Measurements from ENCODE around the gene SNX21. TPM values are rescaled to one million over a fixed set of nuclear protein-coding genes. Genes with fewer than 3 reads are reported as not detected.

Gene SNX21, protein sequence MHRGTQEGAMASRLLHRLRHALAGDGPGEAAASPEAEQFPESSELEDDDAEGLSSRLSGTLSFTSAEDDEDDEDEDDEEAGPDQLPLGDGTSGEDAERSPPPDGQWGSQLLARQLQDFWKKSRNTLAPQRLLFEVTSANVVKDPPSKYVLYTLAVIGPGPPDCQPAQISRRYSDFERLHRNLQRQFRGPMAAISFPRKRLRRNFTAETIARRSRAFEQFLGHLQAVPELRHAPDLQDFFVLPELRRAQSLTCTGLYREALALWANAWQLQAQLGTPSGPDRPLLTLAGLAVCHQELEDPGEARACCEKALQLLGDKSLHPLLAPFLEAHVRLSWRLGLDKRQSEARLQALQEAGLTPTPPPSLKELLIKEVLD
- 31.7 and 43.9 TPM in 2 replicates for total RNA-seq

DNA sequence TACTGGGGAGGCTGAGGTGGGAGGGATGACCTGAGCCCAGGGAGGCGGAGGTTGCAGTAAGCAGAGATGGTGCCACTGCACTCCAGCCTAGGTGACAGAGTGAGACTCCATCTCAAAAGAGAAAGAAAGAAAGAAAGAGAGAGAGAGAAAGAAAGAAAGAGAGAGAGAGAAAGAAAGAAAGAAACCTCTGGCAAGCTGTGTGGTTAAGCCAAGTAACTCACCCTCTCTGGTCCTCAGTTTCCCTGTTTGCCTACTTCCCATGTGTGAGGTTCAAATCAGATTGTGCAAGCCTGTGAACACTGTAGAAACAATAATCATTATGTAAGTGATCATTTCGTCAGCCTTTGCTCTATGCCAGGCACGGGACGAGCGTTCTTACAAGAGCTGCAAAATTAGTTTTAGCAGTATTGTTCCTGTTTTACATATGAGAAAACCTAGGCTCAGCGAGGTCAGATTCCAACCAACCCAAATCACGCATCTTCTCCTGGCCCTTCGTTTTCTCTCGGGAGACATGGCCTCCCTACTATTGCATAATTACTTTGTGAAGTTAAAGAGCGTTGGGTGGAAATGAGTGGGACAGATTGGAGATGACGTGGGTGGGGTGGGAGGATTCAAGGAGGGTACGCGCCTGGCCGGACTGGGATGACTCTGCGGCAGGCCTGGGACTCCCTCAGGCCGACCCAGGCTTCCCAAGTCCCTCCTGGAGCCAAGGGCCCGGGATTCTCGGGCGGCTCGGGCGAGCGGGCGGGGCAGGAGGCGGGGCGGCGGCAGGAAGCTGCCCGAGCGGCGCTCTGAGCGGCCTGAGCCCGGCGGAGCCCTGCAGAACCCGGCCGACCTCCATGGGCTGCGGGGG lies at the start of gene SNX21:
TSS of gene SNX21 (plus strand) at position 770 of the 853 bp plus-strand sequence. CDS start 121 bp downstream, outside the sequence.

DNA sequence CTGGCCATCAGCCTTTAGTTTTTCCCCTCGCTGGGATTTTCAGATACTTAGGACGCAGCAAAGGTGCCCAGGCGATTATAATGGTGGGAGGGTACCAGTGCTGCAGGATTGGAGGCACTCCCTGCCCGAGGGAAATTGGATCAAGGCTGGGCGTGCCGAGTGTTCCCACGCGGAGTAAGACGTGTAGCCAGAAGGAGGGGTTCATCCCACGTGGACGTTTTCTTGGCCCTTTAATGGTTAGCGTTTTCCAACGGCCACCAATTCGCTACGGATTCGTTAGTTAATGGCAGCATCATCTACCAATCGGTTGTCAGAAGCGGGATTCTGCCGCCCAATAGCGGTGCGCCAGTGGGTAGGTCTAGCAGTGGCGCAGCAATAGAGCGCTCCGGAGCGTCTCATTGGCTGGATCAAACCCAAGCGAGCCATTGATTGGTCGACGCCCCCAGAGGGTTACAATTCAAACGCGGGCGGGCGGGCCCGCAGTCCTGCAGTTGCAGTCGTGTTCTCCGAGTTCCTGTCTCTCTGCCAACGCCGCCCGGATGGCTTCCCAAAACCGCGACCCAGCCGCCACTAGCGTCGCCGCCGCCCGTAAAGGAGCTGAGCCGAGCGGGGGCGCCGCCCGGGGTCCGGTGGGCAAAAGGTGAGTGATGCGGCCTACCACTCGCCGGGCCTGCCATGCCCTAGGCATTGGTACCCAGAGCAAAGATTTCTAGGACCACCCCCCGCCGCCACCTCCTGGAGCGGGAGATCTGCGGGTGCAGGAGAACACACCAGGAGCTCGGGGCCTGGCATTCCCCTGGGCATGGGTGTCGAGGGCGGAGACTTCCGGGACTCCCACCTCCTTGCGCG lies 21.2 kb upstream of the SNX21 start, which contains the start of gene UBE2C:
TSS of gene UBE2C (plus strand) at position 488 of the 849 bp plus-strand sequence. CDS start at position 540, 52 bp downstream.

DNA sequence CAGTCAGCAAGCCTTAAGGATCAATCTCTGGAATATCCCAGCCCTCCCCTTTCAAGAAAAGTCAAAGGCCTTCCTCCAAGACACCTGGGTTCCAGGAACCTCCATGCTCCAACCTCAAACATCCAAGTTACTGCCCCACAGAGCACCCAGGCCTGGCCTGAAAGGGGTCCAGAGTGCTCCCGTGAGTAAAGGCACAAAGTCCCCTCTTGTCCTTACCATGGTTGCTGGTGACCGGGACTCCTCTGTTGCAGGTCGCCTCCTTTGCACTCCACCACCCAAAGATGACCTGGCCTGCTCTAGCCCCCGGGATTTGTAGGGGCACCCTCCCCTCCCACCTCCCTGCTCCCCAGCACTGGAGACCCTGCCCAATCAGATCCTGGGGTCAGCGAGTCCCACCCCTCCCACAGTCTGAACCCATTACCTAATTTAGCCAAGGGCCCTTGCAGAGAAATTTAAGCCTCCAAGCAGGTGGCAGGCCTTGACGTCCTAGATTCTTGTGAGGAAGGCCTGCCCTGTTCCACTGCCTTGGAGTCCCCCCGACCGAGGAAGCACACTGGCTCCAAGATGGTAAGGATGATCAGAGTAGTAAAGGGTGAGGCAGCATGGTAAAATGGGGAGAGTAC lies 6.5 kb upstream of the SNX21 start, which contains the start of gene TNNC2:
TSS of gene TNNC2 (minus strand) at position 283 of the 623 bp plus-strand sequence. CDS start at position 219, 64 bp downstream.

DNA sequence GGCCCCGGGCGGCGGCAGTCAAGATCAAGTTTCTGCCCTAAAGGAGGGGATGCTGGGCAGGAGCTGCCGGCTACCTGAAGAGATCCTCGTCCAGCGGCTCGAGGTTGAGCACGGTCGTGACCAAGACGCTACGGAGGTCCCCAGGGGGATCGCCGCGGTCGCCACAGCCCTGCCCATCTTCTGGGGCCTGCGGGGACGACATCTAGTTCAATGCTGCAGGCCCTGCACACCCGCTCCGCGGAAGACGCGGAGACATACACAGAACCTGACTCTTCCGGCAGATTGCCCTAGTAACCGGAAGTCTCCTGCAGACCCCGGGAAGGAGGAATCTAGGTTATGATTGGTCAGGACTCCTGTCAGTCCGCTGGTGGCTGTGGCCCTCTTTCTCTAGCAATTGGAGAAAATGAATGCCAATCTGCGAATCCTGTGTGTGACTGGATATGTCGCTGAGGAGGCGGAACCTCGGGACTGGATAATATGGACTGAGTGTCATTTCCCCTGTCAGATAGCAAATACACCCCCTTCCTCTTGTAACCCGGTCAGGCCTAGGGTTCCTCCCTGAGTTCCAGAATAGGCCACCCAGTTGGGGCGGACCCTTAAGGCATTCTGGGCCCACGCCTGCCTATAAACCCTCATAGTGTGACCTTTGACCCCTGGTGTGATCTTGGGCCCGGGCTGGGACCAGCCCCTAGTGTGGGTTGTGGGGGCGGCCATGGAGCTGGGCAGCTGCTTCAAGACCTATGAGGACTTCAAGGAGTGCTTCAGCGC lies 23.7 kb downstream of the SNX21 start, which contains the start of the genes ACOT8 and ZSWIM3:
TSS of gene ACOT8 (minus strand) at position 279 of the 768 bp plus-strand sequence. CDS start at position 202, 77 bp downstream.
TSS of gene ZSWIM3 (plus strand) at position 501 of the 768 bp plus-strand sequence. CDS start at position 713, 212 bp downstream.

DNA sequence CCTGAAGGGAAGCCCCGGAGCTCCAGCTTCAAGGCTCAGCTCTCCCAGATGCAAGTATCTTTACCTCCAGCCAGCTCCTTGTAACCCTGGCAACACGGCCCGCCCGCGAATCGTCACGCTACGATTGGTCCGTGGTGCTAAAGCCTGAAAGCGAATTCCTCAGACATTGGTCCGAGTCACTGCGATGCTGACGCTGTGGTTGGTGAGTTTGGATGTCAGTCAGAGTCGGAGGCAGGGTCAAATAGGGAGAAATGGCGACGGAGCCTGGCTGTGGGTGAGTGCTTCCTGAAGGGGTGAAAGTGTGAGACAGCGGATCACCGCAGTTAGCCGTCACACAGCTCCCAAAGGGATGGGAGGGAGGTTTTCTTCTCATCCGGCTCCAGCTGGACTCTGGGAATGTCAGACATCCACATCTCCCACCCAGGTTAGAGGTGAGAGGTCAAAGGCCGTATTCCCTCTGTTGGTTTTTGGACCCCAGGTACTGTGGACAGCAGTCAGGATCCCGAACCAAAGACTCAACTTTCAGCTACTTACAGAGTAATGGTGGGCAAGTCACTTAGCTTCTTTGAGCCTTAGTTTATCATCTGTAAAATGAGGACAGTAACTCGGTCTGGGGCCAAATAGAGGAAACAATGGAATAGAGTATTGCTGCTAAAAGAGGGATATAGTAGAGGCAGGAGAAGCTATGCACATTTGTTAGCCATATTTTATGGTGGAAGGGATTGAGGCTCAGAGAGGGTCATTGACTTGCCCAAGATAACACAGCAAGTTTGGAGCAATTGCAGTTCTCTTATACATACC lies 47.6 kb downstream of the SNX21 start, which contains the start of gene ZSWIM1:
TSS of gene ZSWIM1 (plus strand) at position 240 of the 801 bp plus-strand sequence. CDS start 1,366 bp downstream, outside the sequence.

DNA sequence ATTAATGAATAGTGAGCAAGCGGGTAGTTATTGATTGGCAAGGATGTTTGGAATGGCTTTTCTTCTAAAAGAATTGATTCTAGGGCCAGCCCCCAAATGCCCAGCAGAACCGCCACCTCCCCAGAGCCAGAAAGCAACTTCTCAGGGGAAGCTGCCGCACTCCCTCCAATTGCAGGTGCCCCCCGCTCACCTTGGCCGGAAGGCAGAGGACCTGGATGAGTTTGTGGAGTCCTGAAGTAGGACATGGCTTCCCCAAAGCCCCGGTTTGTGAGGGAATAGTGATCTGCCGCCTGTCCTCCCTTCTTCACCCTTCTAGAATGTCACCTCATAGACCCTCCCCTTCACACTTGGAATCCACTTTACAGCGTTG lies 53.7 kb downstream of the SNX21 start, which contains the start of gene SPATA25:
TSS of gene SPATA25 (minus strand) at position 277 of the 370 bp plus-strand sequence. CDS start at position 245, 32 bp downstream.

DNA sequence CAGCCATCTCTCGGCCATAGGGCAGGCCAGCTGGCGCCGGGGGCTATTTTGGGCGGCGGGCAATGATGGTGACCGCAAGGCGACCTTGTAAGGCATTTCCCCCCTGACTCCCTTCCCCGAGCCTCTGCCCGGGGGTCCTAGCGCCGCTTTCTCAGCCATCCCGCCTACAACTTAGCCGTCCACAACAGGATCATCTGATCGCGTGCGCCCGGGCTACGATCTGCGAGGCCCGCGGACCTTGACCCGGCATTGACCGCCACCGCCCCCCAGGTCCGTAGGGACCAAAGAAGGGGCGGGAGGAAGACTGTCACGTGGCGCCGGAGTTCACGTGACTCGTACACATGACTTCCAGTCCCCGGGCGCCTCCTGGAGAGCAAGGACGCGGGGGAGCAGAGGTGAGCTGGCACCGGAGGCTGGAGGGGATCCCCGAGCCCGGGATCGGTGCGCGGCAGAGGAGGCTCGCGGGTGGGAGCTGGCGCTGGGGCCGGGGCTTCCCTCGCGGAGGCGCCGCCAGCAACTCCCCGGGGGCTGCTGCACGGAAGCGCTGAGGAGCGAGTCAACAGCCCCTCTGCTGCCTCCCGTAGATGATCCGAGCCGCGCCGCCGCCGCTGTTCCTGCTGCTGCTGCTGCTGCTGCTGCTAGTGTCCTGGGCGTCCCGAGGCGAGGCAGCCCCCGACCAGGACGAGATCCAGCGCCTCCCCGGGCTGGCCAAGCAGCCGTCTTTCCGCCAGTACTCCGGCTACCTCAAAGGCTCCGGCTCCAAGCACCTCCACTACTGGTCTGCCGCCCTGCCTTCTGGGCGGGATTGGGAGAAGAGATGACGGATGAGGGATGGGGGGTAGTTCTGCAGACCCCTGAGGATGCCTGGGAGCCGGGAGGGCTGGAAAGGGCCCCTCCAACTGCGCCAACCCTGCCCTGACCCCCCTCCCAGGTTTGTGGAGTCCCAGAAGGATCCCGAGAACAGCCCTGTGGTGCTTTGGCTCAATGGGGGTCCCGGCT lies 57.7 kb downstream of the SNX21 start, which contains the start of the genes CTSA and NEURL2:
TSS of gene CTSA (plus strand) at position 351 of the 999 bp plus-strand sequence. CDS start at position 585, 234 bp downstream.
TSS of gene NEURL2 (minus strand) at position 224 of the 999 bp plus-strand sequence. CDS start at position 7, 217 bp downstream.

Other genes with a start within 250 kb of the SNX21 start
- not detected in 2 replicates for gene WFDC10A, start 204.1 kb upstream of the SNX21 start, total RNA-seq
- gene WFDC9, start 202.5 kb upstream of the SNX21 start, total RNA-seq, result not detected in 2 replicates
- gene WFDC11, start 163.6 kb upstream of the SNX21 start, total RNA-seq, result not detected in 2 replicates
- gene WFDC13, start 131.8 kb upstream of the SNX21 start, total RNA-seq, result not detected in 2 replicates
- gene WFDC10B, start 128.8 kb upstream of the SNX21 start, total RNA-seq, result not detected in 2 replicates
- not detected in 2 replicates for gene SPINT4, start 111.5 kb upstream of the SNX21 start, total RNA-seq
- 0.26 and 7.5 TPM in 2 replicates for gene WFDC3, start 41.9 kb upstream of the SNX21 start, total RNA-seq
- 26.4 and 28.7 TPM in 2 replicates for gene DNTTIP1, start 41.8 kb upstream of the SNX21 start, total RNA-seq
- gene UBE2C, start 21.2 kb upstream of the SNX21 start, total RNA-seq, result 65.5 and 110 TPM in 2 replicates
- gene TNNC2, start 6.5 kb upstream of the SNX21 start, total RNA-seq, result 0.24 TPM in 1 of 2 replicates, not detected in the other
- 45.8 and 54.5 TPM in 2 replicates for gene ACOT8, start 23.6 kb downstream of the SNX21 start, total RNA-seq
- gene ZSWIM3, start 23.8 kb downstream of the SNX21 start, total RNA-seq, result 4.1 and 4.2 TPM in 2 replicates
- gene ZSWIM1, start 47.4 kb downstream of the SNX21 start, total RNA-seq, result 7.2 and 10.7 TPM in 2 replicates
- gene SPATA25, start 53.8 kb downstream of the SNX21 start, total RNA-seq, result 0.72 and 1.2 TPM in 2 replicates
- 2.6 and 7.6 TPM in 2 replicates for gene NEURL2, start 57.4 kb downstream of the SNX21 start, total RNA-seq
- gene CTSA, start 57.5 kb downstream of the SNX21 start, total RNA-seq, result 93.3 and 101 TPM in 2 replicates
- 121 and 318 TPM in 2 replicates for gene PLTP, start 78.4 kb downstream of the SNX21 start, total RNA-seq
- 19.0 and 20.2 TPM in 2 replicates for gene PCIF1, start 100.9 kb downstream of the SNX21 start, total RNA-seq
- gene ZNF335, start 138.4 kb downstream of the SNX21 start, total RNA-seq, result 8.8 and 17.7 TPM in 2 replicates
- gene MMP9, start 175.1 kb downstream of the SNX21 start, total RNA-seq, result 0.39 TPM in 1 of 2 replicates, not detected in the other
- 0.08 TPM in 1 of 2 replicates, not detected in the other for gene SLC12A5, start 195.4 kb downstream of the SNX21 start, total RNA-seq

Data from epithelial cell of alveolus of lung (primary cell).